ENCODE results near the gene AP3B1. TPM values are rescaled to one million over a fixed set of nuclear protein-coding genes. Genes with fewer than 3 reads are reported as not detected.

AP3B1 gene
- total and polyA plus RNA-seq, 2 of the 8 experiments (the other 6 are each of a cell fraction or from before 2014, with no cell fraction given): 45.8 to 48.3 TPM

DNA sequence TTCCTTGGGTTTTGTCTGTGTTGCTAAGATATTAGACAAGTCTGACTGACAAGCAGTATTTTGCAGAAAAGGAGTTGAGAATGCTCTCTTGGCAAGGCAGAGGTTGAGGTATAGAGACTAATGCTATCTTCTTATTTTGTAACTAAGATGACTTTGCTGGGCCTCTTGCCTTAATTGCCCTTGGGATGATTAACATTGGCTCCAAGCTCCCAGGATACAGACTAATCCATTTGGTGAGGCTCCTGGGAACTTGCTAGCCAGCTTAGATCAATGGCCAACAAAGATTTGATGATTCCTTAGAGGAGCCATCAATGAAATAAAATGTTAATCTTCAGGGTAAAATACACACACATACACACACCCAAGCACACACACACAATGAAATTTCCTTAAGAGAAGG is 28.7 kb upstream of the AP3B1 start:
- Histone ChIP-seq H2BK15ac (ENCODE audit: low read length) (no peak overlapping the region), H3K4ac (replicated peaks; ENCODE audit: insufficient read length, low read depth, low read length) (no peak overlapping the region), H2BK120ac (replicated peaks; ENCODE audit: low read depth, low read length) (no peak overlapping the region), H3K4me3 (ENCODE audit: extremely low read depth in 1 of 4, insufficient read depth in 2 of 4, low read depth in 3 of 4, low read length in 4 of 4) (no peak overlapping the region), H3K9ac (replicated peaks in 1 of 4; ENCODE audit: extremely low read depth in 1 of 4, low read depth in 3 of 4, low read length in 3 of 4) (no peak overlapping the region), H2BK5ac (ENCODE audit: low read depth, low read length) (no peak overlapping the region), H3K27me3 (replicated peaks in 1 of 4; ENCODE audit: control insufficient read depth in 3 of 4, extremely low read depth in 1 of 4, insufficient read depth in 3 of 4, low read length in 3 of 4) (0 out of 7 replicates have a peak, but pooled peaks cover 0 to 2% (median 0%) of the 10 kb centered on the region in 4 experiments), H3K23ac (ENCODE audit: insufficient read length) (no peak overlapping the region), H2BK12ac (ENCODE audit: low read depth, low read length) (no peak overlapping the region), H4K91ac (replicated peaks; ENCODE audit: insufficient read length, low read length) (no peak overlapping the region), H2AFZ (ENCODE audit: low read length) (0 out of 2 replicates have a peak overlapping the region, but pooled peaks have one; percentile 1), H4K5ac (ENCODE audit: insufficient read length, low read depth, low read length) (no peak overlapping the region), H2AK5ac (ENCODE audit: low read depth, low read length) (no peak overlapping the region), H3K4me2 (ENCODE audit: insufficient read depth in 1 of 2, low read depth in 2 of 2, low read length in 2 of 2) (no peak overlapping the region), H3K27ac (ENCODE audit: low read depth, low read length) (no peak overlapping the region), H3K23me2 (ENCODE audit: low read depth, low read length) (no peaks in the 10 kb centered on the region; the same call in 1 of the 2 replicates), H3K79me1 (ENCODE audit: low read depth, low read length) (no peaks in the 10 kb centered on the region), H3K79me2 (ENCODE audit: control insufficient read depth in 1 of 2, insufficient read depth in 2 of 2, low read length in 2 of 2) (no peaks in the 10 kb centered on the region), H3K36me3 (ENCODE audit: control insufficient read depth in 2 of 4, insufficient read depth in 4 of 4, low read length in 3 of 4) (no peaks in the 10 kb centered on the region), H4K8ac (ENCODE audit: extremely low read depth, insufficient read depth, low read length) (no peak overlapping the region), H3K9me3 (ENCODE audit: insufficient read depth in 2 of 2, low read depth in 1 of 2, low read length in 1 of 2) (no peaks in the 10 kb centered on the region), H3K56ac (replicated peaks; ENCODE audit: insufficient read length, low read depth, low read length) (no peak overlapping the region), H3K18ac (ENCODE audit: extremely low read depth, low read length) (no peak overlapping the region), H3K14ac (ENCODE audit: insufficient read length) (no peak overlapping the region), H4K20me1 (replicated peaks in 1 of 2; ENCODE audit: control insufficient read depth in 1 of 2, insufficient read depth in 2 of 2, low read length in 2 of 2) (no peaks in the 10 kb centered on the region), H3K4me1 (replicated peaks in 1 of 4; ENCODE audit: control insufficient read depth in 3 of 4, insufficient read depth in 4 of 4, low read length in 3 of 4) (peaks cover 0 to 2% (median under 1%) of the 10 kb centered on the region in 4 experiments; a peak in 2 of 7 replicates), H2BK20ac (ENCODE audit: low read length) (no peak overlapping the region)
- no peak for FAIRE-seq
- ChIA-PET CTCF (ENCODE audit: partially characterized antibody) (no interaction called here), POLR2A (ENCODE audit: partially characterized antibody) (no interaction called here)
- no peak for DNase-seq (ENCODE audit: low read depth in 1 of 2, low spot score in 2 of 2)
- TF ChIP-seq SP1 (IDR thresholded peaks at IDR 0.05; ENCODE audit: low read depth, low read length) (no peak), CBX5 (IDR thresholded peaks at IDR 0.05; ENCODE audit: low read depth, low read length) (no peak), BCL11A (IDR thresholded peaks at IDR 0.05; ENCODE audit: low read depth in 2 of 2, low read length in 2 of 2) (no peak), TEAD4 (IDR thresholded peaks at IDR 0.05; ENCODE audit: low read depth, low read length) (no peak), CEBPB (IDR thresholded peaks at IDR 0.05; ENCODE audit: low read depth, low read length) (no peak), KDM1A (IDR thresholded peaks at IDR 0.05; ENCODE audit: borderline replicate concordance, low read length) (no peak), YY1 (IDR thresholded peaks at IDR 0.05; ENCODE audit: low read depth, low read length) (no peak), GABPA (IDR thresholded peaks at IDR 0.05; ENCODE audit: borderline replicate concordance, insufficient read depth, low read length) (no peak), CTBP2 (IDR thresholded peaks at IDR 0.05; ENCODE audit: borderline replicate concordance, insufficient read depth, insufficient read length, low read length) (no peak), FOSL1 (IDR thresholded peaks at IDR 0.05; ENCODE audit: insufficient read depth, low read depth, low read length) (no peak), EZH2 (IDR thresholded peaks at IDR 0.05; ENCODE audit: low read depth, low read length, severe bottlenecking) (no peak), TAF7 (optimal IDR thresholded peaks at IDR 0.05; ENCODE audit: borderline replicate concordance, low read depth, low read length) (no peak), RNF2 (IDR thresholded peaks at IDR 0.05; ENCODE audit: borderline replicate concordance, low read depth, low read length, missing control alignments, poor library complexity, severe bottlenecking) (no peak), ASH2L (IDR thresholded peaks at IDR 0.05; ENCODE audit: low read length) (no peak)
- TF ChIP-seq, protein P1, sequence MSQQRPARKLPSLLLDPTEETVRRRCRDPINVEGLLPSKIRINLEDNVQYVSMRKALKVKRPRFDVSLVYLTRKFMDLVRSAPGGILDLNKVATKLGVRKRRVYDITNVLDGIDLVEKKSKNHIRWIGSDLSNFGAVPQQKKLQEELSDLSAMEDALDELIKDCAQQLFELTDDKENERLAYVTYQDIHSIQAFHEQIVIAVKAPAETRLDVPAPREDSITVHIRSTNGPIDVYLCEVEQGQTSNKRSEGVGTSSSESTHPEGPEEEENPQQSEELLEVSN (IDR thresholded peaks at IDR 0.05): no peak

All from H1 (cell line).